Measurements from ENCODE around the gene OLFM1.

DNA sequence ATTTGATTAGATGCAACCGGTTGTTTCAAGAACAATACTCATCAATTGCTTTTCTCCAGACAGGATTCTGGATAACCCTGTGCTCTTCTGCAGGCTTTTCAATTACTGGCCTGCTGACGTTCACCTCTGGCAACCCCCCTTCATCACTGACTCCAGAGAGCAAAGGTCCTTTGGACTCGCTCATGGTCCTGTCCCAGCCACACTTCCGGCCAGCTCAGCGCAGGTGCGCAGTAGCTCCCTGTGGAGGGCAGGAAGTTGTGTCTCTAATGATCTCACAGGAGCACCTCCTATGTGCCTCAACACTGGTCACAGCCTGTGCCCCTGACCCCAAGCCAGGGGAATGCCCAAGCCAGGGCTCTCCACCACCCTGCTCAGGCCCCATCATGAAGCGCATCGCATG is 44.0 kb downstream of the OLFM1 start:
- TF ChIP-seq, protein P1, sequence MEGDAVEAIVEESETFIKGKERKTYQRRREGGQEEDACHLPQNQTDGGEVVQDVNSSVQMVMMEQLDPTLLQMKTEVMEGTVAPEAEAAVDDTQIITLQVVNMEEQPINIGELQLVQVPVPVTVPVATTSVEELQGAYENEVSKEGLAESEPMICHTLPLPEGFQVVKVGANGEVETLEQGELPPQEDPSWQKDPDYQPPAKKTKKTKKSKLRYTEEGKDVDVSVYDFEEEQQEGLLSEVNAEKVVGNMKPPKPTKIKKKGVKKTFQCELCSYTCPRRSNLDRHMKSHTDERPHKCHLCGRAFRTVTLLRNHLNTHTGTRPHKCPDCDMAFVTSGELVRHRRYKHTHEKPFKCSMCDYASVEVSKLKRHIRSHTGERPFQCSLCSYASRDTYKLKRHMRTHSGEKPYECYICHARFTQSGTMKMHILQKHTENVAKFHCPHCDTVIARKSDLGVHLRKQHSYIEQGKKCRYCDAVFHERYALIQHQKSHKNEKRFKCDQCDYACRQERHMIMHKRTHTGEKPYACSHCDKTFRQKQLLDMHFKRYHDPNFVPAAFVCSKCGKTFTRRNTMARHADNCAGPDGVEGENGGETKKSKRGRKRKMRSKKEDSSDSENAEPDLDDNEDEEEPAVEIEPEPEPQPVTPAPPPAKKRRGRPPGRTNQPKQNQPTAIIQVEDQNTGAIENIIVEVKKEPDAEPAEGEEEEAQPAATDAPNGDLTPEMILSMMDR (IDR thresholded peaks at IDR 0.05; ENCODE audit: low read depth, low read length), result no peak
- no peak for TF ChIP-seq EZH2phosphoT487 (IDR thresholded peaks at IDR 0.05; ENCODE audit: low read depth)
